Gastrocnemius medialis (tissue), 4 donors: Measurements from ENCODE around the gene TLR1. TPM values are rescaled to one million over a fixed set of nuclear protein-coding genes. Genes with fewer than 3 reads are reported as not detected.
A peak's percentile ranks its signal among the peaks of the same experiment; 100 is the strongest.
"Not testable (repeated sequence)": the region's sequence is repeated elsewhere in the genome, so short reads cannot be mapped to it uniquely, and the experiment has no call there.

Source experiments
- ATAC-seq, 2 donors: fragments of 150-250 bp; one replicate each; pipeline ENCODE4 v1.9.1; 2016
- DNase-seq, 2 donors: peaks; one replicate each; pipeline ENCODE4 v3.0.0-alpha.2; 2019
- H3K27ac ChIP-seq, 4 donors: fragments of 200-600 bp; sonication (generic); 1 replicate in 1 of 4; 2 replicates in 3 of 4; pipeline ENCODE4 v1.5.1; 2016 to 2018; ENCODE audit warnings: mild to moderate bottlenecking in 2 of 4, moderate library complexity in 1 of 4
- H3K27me3 ChIP-seq, 3 donors: fragments of 200-600 bp; sonication (generic) in 2 of 3; 1 replicate in 1 of 3; 2 replicates in 2 of 3; pipeline versions ENCODE4 v1.5.1 to v1.6.0; 2016 to 2019; ENCODE audit warnings: mild to moderate bottlenecking in 1 of 3, moderate library complexity in 1 of 3
- H3K36me3 ChIP-seq, 2 donors: fragments of 200-600 bp; sonication (generic) in 1 of 2; one replicate each; pipeline ENCODE4 v1.5.1; 2017 to 2018
- H3K4me1 ChIP-seq, 2 donors: fragments of 200-600 bp; sonication (generic) in 1 of 2; one replicate each; pipeline ENCODE4 v1.5.1; 2016 to 2017; ENCODE audit warnings: mild to moderate bottlenecking in 2 of 2
- H3K4me3 ChIP-seq, 4 donors: fragments of 200-600 bp; sonication (generic) in 3 of 4; 1 replicate in 1 of 4; 2 replicates in 3 of 4; pipeline ENCODE4 v1.5.1; 2016 to 2019; ENCODE audit warnings: mild to moderate bottlenecking in 2 of 4
- H3K9me3 ChIP-seq, 3 donors: fragments of 200-600 bp; sonication (generic) in 2 of 3; 1 replicate in 1 of 3; 2 replicates in 2 of 3; pipeline ENCODE4 v1.5.1; 2016 to 2019
- POLR2A ChIP-seq, 2 donors: fragments of 450-650 bp; IDR thresholded peaks; one replicate each; pipeline ENCODE4 v1.6.1; 2017; ENCODE audit warnings: antibody characterized with exemption in 2 of 2, mild to moderate bottlenecking in 2 of 2, moderate library complexity in 2 of 2
- in situ Hi-C, 4 donors: fragments of 200-750 bp; cut with MboI; loops; one replicate each; pipeline versions ENCODE4 v1.15.0 to v1.8.0; 2017; ENCODE audit warnings: low sequenced_read_pairs in 4 of 4
- intact Hi-C: fragments of 100-400 bp; cut with DNase I; formaldehyde crosslinking; loops from one replicate; pipeline ENCODE4 v1.15.1; 2023; ENCODE audit warnings: low total_unique reads
- total RNA-seq, 4 donors: library from RNA; depleted of rRNA; stranded (reverse); fragments of >200 nt; gene quantifications; one replicate each; pipeline versions ENCODE4 v1.1.0 to v1.2.3, GENCODE V29; 2016
- TF ChIP-seq, protein P1 (sequence below), 5 experiments: fragments of 450-650 bp in 3 of 5; fragments of 200-600 bp in 2 of 5; sonication (generic) in 2 of 5; IDR thresholded peaks in 4 of 5; conservative IDR thresholded peaks in 1 of 5; 1 replicate in 4 of 5; 2 replicates in 1 of 5; pipeline ENCODE4 v1.5.1; 2016 to 2019; ENCODE audit warnings: antibody characterized with exemption in 5 of 5, mild to moderate bottlenecking in 3 of 5, moderate library complexity in 3 of 5

TLR1 gene
- total RNA-seq, 4 donors from 2014 or later, result 1.3 to 2.4 (median 1.5) TPM; not detected in 1

GRCh38 chr4:38768968-38769394, 35.6 kb downstream of the TLR1 start:
- Histone ChIP-seq H3K27me3 (no peaks in the 10 kb centered on the region), H3K4me3 (no peak overlapping the region), H3K9me3 (no peaks in the 10 kb centered on the region), H3K36me3 (no peaks in the 10 kb centered on the region), H3K27ac (no peak overlapping the region), H3K4me1 (no peaks in the 10 kb centered on the region)
- no peak for TF ChIP-seq POLR2A (IDR thresholded peaks at IDR 0.05)
- TF ChIP-seq, protein P1, sequence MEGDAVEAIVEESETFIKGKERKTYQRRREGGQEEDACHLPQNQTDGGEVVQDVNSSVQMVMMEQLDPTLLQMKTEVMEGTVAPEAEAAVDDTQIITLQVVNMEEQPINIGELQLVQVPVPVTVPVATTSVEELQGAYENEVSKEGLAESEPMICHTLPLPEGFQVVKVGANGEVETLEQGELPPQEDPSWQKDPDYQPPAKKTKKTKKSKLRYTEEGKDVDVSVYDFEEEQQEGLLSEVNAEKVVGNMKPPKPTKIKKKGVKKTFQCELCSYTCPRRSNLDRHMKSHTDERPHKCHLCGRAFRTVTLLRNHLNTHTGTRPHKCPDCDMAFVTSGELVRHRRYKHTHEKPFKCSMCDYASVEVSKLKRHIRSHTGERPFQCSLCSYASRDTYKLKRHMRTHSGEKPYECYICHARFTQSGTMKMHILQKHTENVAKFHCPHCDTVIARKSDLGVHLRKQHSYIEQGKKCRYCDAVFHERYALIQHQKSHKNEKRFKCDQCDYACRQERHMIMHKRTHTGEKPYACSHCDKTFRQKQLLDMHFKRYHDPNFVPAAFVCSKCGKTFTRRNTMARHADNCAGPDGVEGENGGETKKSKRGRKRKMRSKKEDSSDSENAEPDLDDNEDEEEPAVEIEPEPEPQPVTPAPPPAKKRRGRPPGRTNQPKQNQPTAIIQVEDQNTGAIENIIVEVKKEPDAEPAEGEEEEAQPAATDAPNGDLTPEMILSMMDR (IDR thresholded peaks at IDR 0.05 in 4 of 5, conservative IDR thresholded peaks at IDR 0.05 in 1 of 5), result no peak
- in situ Hi-C loops (loop anchor here in 1 of 4 donors (25.0 kb wide), 1 partner anchor 368 kb away; no protein-coding TSS in a partner anchor), intact Hi-C loops (no loop called here)
- DNase-seq, result no peak
- peak; percentile 39 for ATAC-seq

DNA sequence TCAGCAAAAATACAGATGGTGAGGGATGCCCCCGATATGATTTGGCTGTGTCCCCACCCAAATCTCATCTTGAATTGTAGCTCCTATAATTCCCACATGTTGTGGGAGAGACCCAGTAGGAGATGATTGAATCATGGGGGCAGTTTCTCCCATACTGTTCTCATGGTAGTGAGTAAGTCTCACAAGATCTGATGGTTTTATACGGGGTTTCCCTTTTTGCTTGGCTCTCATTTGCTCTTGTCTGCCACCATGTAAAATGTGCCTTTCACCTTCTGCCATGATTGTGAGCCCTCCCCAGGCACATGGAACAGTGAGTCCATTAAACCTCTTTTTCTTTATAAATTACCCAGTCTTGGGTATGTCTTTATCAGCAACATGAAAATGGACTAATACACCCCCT, 37.7 kb downstream of the TLR1 start:
- ATAC-seq, DNase-seq, H3K36me3 ChIP-seq, H3K9me3 ChIP-seq, H3K27ac ChIP-seq, H3K27me3 ChIP-seq, H3K4me3 ChIP-seq, intact Hi-C loops, H3K4me1 ChIP-seq: not testable (repeated sequence)
- in situ Hi-C loops, result loop anchor here in 1 of 4 donors (25.0 kb wide), 1 partner anchor 370 kb away; no protein-coding TSS in a partner anchor

DNA sequence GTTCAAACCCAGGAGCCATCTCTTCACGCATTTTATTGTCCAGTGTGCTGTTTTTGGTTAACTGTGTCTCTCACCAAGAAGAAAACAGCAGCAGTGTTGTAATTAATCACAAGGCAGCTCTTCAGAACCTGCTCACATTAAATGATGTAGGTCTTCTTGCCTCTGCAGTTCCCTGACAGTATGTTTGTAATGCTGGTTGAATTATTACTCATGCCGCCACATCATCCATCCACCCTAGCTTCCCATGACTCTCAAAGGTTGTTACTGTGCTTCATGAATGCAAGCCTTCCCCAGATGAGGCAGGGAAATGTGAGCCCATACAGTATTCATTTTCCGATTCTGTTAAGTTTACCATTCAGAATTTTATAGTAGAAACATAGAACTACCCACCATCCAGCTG, 39.2 kb downstream of the TLR1 start:
- in situ Hi-C loops (loop anchor here in 1 of 4 donors (25.0 kb wide), 1 partner anchor 372 kb away; no protein-coding TSS in a partner anchor), intact Hi-C loops (no loop called here)
- no peak overlapping the region for H3K4me3 ChIP-seq
- DNase-seq (no peak), ATAC-seq (no peak)
- no peaks in the 10 kb centered on the region for H3K4me1 ChIP-seq
- no peak overlapping the region for H3K27ac ChIP-seq
- no peaks in the 10 kb centered on the region for H3K36me3 ChIP-seq
- no peaks in the 10 kb centered on the region for H3K27me3 ChIP-seq
- H3K9me3 ChIP-seq, result no peaks in the 10 kb centered on the region
- TF ChIP-seq, protein P1 (IDR thresholded peaks at IDR 0.05 in 4 of 5, conservative IDR thresholded peaks at IDR 0.05 in 1 of 5), result no peak
- no peak for TF ChIP-seq POLR2A (IDR thresholded peaks at IDR 0.05)

GRCh38 chr4:38764277-38764676, 40.3 kb downstream of the TLR1 start:
- TF ChIP-seq, protein P1 (IDR thresholded peaks at IDR 0.05 in 4 of 5, conservative IDR thresholded peaks at IDR 0.05 in 1 of 5), result no peak
- no peak for TF ChIP-seq POLR2A (IDR thresholded peaks at IDR 0.05)
- H3K4me3 ChIP-seq, result no peak overlapping the region
- H3K27me3 ChIP-seq, result no peaks in the 10 kb centered on the region
- no peak overlapping the region for H3K27ac ChIP-seq
- DNase-seq (no peak), ATAC-seq (no peak)
- no peaks in the 10 kb centered on the region for H3K9me3 ChIP-seq
- no peaks in the 10 kb centered on the region for H3K4me1 ChIP-seq
- intact Hi-C loops (no loop called here), in situ Hi-C loops (loop anchor here in 2 of 4 donors (5.0 to 25.0 kb wide), 2 partner anchors 93 to 373 kb away; partner anchors contain the start of gene TLR6 (in 1 of the 2))
- H3K36me3 ChIP-seq, result no peaks in the 10 kb centered on the region

DNA sequence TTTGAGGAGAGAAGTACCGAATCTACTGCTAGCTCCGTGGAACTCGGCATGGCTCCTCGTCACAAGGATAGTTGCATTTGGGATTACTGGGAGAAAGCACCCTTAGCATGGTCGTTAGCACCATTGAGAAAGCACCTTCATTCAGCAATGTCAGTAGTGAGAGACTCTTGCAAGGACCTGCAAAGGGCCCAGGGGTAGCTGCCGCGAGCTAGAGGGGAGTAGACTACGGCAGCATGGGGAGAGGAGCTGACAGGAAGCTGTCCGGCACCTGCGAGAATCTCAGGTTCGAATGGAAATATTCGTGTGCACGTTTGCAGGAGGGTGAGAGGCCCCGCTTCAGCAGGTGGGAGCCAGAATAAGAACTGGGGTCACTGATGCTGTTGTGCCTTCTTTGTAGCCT, 42.0 kb downstream of the TLR1 start:
- Histone ChIP-seq H3K4me1 (no peaks in the 10 kb centered on the region), H3K27me3 (no peaks in the 10 kb centered on the region), H3K27ac (no peak overlapping the region), H3K36me3 (no peaks in the 10 kb centered on the region), H3K9me3 (no peaks in the 10 kb centered on the region), H3K4me3 (no peak overlapping the region)
- intact Hi-C loops, result no loop called here
- in situ Hi-C loops, result loop anchor here in 2 of 4 donors (5.0 to 25.0 kb wide), 2 partner anchors 95 to 375 kb away; partner anchors contain the start of gene TLR6 (in 1 of the 2)
- ATAC-seq, result no peak
- no peak for DNase-seq
- TF ChIP-seq, protein P1 (IDR thresholded peaks at IDR 0.05 in 4 of 5, conservative IDR thresholded peaks at IDR 0.05 in 1 of 5), result no peak
- TF ChIP-seq POLR2A (IDR thresholded peaks at IDR 0.05), result no peak
